Immature natural killer cell (primary cell): ENCODE results near the gene DDX46. TPM values are rescaled to one million over a fixed set of nuclear protein-coding genes. Genes with fewer than 3 reads are reported as not detected.
A peak's percentile ranks its signal among the peaks of the same experiment; 100 is the strongest.

Experiments
- DNase-seq, 3 donors: peaks; one replicate each; pipeline ENCODE4 v3.0.0; 2022; ENCODE audit warnings: mixed read lengths in 1 of 3
- H3K27ac Mint-ChIP-seq, 6 donors: one replicate each; pipeline ENCODE4 v1.8.0; 2020; ENCODE audit warnings: mixed read lengths in 6 of 6, mild to moderate bottlenecking in 5 of 6, inconsistent platforms in 4 of 6, moderate library complexity in 3 of 6
- H3K27me3 Mint-ChIP-seq, 3 donors: one replicate each; pipeline ENCODE4 v1.8.0; 2020 to 2021; ENCODE audit warnings: low read depth in 3 of 3, mild to moderate bottlenecking in 3 of 3, mixed read lengths in 3 of 3, moderate library complexity in 3 of 3, inconsistent platforms in 1 of 3
- H3K36me3 Mint-ChIP-seq, 3 donors: one replicate each; pipeline ENCODE4 v1.8.0; 2020; ENCODE audit warnings: mixed read lengths in 3 of 3, inconsistent platforms in 2 of 3, mild to moderate bottlenecking in 2 of 3
- H3K4me1 Mint-ChIP-seq, 2 donors: one replicate each; pipeline ENCODE4 v1.8.0; 2020; ENCODE audit warnings: inconsistent platforms in 2 of 2, mild to moderate bottlenecking in 2 of 2, mixed read lengths in 2 of 2, moderate library complexity in 1 of 2
- H3K4me3 Mint-ChIP-seq, 5 donors: one replicate each; pipeline ENCODE4 v1.8.0; 2020; ENCODE audit warnings: mild to moderate bottlenecking in 5 of 5, mixed read lengths in 5 of 5, inconsistent platforms in 3 of 5, moderate library complexity in 3 of 5
- H3K9me3 Mint-ChIP-seq, 6 donors: one replicate each; pipeline ENCODE4 v1.8.0; 2020; ENCODE audit warnings: mild to moderate bottlenecking in 6 of 6, mixed read lengths in 6 of 6, inconsistent platforms in 4 of 6, moderate library complexity in 3 of 6
- polyA plus RNA-seq, 3 donors: library from polyadenylated mRNA; unstranded; fragments of 300-500 nt; fragmentation: Illumina TruSeq; gene quantifications; one replicate each; pipeline ENCODE4 v1.2.3, GENCODE V29; 2021

DDX46 gene
- polyA plus RNA-seq, 3 donors from 2014 or later = 12.0 to 28.2 (median 16.0) TPM

DNA sequence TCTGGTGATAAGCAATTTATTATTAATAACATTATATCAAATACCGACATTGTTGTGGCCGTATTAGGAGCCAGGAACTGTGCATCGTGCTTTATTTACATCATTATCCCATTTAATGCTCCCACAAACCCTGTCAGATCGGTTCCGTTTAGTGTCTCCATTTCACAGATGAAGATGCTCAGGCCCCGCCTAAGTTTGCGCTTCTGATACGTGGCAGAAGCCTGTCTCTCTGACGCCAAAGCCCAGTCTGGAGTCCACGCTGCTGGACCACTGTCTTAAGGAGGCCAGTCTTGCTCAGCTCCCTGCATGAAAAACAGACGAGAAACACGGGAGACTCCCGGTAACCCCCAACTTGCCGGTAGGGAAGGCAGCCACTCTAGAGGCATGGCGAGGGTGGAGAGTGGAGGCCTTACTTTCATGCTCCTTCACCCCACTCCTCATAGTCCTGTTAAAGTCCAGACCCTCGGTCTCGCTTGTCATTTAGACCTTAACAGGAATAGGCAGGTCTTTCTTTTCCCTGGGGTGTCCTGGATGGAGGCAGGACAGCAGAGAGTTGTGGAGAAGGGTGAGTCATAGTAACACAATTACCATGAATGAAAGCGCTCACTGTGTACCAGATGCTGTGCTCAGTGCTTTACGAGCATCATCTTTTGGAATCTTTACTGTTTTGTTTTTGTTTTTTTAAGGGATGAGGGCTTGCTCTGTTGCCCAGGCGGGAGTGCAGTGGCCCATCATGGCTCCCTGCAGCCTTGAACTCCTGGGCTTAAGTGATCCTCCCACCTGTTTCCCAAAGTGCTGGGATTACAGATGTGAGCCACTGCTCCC lies 116.5 kb downstream of the DDX46 start:
- peak overlapping the region; percentile 90 to 98 (median 95) for H3K4me3 Mint-ChIP-seq
- DNase-seq = peak in 2 of 3 donors; percentile 17 to 20
- peaks cover 38 to 63% of the 10 kb centered on the region in 2 donors for H3K4me1 Mint-ChIP-seq
- H3K9me3 Mint-ChIP-seq = no peaks in the 10 kb centered on the region
- peaks cover 0 to 2% (median 0%) of the 10 kb centered on the region in 3 donors for H3K36me3 Mint-ChIP-seq
- H3K27ac Mint-ChIP-seq = peak overlapping the region; percentile 91 to 99 (median 96)
- H3K27me3 Mint-ChIP-seq = peaks cover 0 to 4% (median 1%) of the 10 kb centered on the region in 3 donors

DNA sequence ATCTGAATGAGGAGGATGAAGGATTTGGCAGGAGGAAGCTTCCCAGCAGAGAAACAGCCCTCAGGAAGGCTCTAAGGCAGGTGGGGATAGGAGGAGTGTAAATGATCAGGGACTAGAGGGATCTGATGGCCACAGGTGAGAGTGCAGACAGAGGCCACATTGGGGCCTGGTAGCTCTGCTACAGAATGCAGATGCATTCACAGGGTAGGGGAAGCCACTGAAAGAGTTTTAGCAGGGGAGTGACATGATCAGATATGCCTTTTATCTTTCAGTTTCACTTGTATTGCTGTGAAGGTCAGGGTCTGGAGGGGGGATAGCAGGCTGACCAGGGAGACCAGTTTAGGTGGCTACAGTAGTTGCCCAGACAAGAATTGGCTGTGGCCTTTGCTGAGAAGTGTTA lies 118.6 kb downstream of the DDX46 start:
- H3K36me3 Mint-ChIP-seq = peaks cover 0 to 6% (median 0%) of the 10 kb centered on the region in 3 donors
- H3K4me1 Mint-ChIP-seq = peaks cover 42 to 73% of the 10 kb centered on the region in 2 donors
- H3K27me3 Mint-ChIP-seq = peaks cover 0 to 4% (median 1%) of the 10 kb centered on the region in 3 donors
- H3K27ac Mint-ChIP-seq = peak overlapping the region; percentile 78 to 99 (median 83)
- no peak for DNase-seq
- H3K9me3 Mint-ChIP-seq = no peaks in the 10 kb centered on the region
- H3K4me3 Mint-ChIP-seq = peak overlapping the region in 3 of 5 donors; percentile 0 to 35 (median 4)

- peaks cover 0 to 4% (median 1%) of the 10 kb centered on the region in 3 donors for H3K27me3 Mint-ChIP-seq
- H3K36me3 Mint-ChIP-seq = peaks cover 0 to 6% (median 0%) of the 10 kb centered on the region in 3 donors
- no peaks in the 10 kb centered on the region for H3K9me3 Mint-ChIP-seq
- peak overlapping the region in 1 of 5 donors; percentile 15 for H3K4me3 Mint-ChIP-seq
- DNase-seq = no peak
- H3K4me1 Mint-ChIP-seq = peaks cover 42 to 64% of the 10 kb centered on the region in 2 donors
- H3K27ac Mint-ChIP-seq = peak overlapping the region in 4 of 6 donors; percentile 2 to 76 (median 50)
These were observed 119.8 kb downstream of the DDX46 start for GRCh38 chr5:134878403-134878802.

GRCh38 chr5:134879456-134879855 lies 120.9 kb downstream of the DDX46 start:
- Mint-ChIP-seq H3K27ac (peak overlapping the region in 2 of 6 donors; percentile 12 to 53), H3K27me3 (peaks cover 0 to 2% (median 1%) of the 10 kb centered on the region in 3 donors), H3K4me3 (no peak overlapping the region), H3K36me3 (peaks cover 0 to 6% (median 0%) of the 10 kb centered on the region in 3 donors), H3K4me1 (peaks cover 40 to 61% of the 10 kb centered on the region in 2 donors), H3K9me3 (no peaks in the 10 kb centered on the region)
- DNase-seq = no peak

Other genes with a start within 250 kb of the DDX46 start
- 10 to 100 TPM; 10.1 to 48.9 (median 23.0) TPM for gene JADE2, start 233.1 kb upstream of the DDX46 start, polyA plus RNA-seq
- gene SAR1B, start 126.0 kb upstream of the DDX46 start, polyA plus RNA-seq = 10 to 100 TPM; 47.6 to 55.8 (median 52.3) TPM
- 1 to 10 TPM; 2.5 to 9.9 (median 3.7) TPM for gene SEC24A, start 110.0 kb upstream of the DDX46 start, polyA plus RNA-seq
- 10 to 100 TPM; 33.3 to 49.7 (median 34.2) TPM for gene CAMLG, start 20.2 kb upstream of the DDX46 start, polyA plus RNA-seq
- gene C5orf24, start 87.2 kb downstream of the DDX46 start, polyA plus RNA-seq = 10 to 100 TPM; 10.9 to 20.5 (median 16.0) TPM
- gene TXNDC15, start 115.6 kb downstream of the DDX46 start, polyA plus RNA-seq = 10 to 100 TPM; 12.9 to 25.3 (median 14.4) TPM
- gene PCBD2, start 146.4 kb downstream of the DDX46 start, polyA plus RNA-seq = 1 to 10 TPM; 2.8 to 9.3 (median 7.1) TPM
- gene CATSPER3, start 209.1 kb downstream of the DDX46 start, polyA plus RNA-seq = under 1 TPM in 1 of 3 donors, not detected in 2; 0.53 TPM